IMR-90 (cell line): ENCODE results near the gene DAAM1. TPM values are rescaled to one million over a fixed set of nuclear protein-coding genes. Genes with fewer than 3 reads are reported as not detected.

ENCODE experiments used
- ATAC-seq: fragments of 200-7000 bp; cut with Tn5 transposase; 2 replicates; pipeline ENCODE4 v1.9.1; 2020; ENCODE audit warnings: low read depth, mild to moderate bottlenecking, moderate library complexity
- BruUV-seq: library from RNA; stranded (reverse); fragments of 400-500 nt; replicated peaks from 2 replicates; lab custom pipeline; 2021; lab: Mats Ljungman, UMichigan
- CTCF ChIA-PET: fragments of 300-600 bp; formaldehyde crosslinking; extraction: SDS; loops from one replicate; lab custom pipeline; 2021; ENCODE audit warnings: antibody characterized with exemption; lab: Yijun Ruan, JAX
- POLR2A ChIA-PET: fragments of 300-600 bp; sonication (Branson Sonifier 250); formaldehyde crosslinking; loops from one replicate; lab custom pipeline; 2022; ENCODE audit warnings: antibody characterized with exemption; ENCODE audit not compliant: unreplicated experiment; lab: Charles Lee
- DNase-seq: peaks from one replicate; pipeline ENCODE4 v3.0.0; 2013
- H2AFZ ChIP-seq: replicated peaks from 2 replicates; pipeline ENCODE3; 2013; ENCODE audit warnings: low read length, mild to moderate bottlenecking; ENCODE audit not compliant: poor library complexity
- H2AK5ac ChIP-seq: 2 replicates; pipeline ENCODE4 v1.6.1; 2013; ENCODE audit warnings: low read depth, low read length, inconsistent platforms
- H2AK9ac ChIP-seq: replicated peaks from 2 replicates; pipeline ENCODE3; 2013; ENCODE audit warnings: mild to moderate bottlenecking, low read depth, low read length, moderate library complexity; ENCODE audit not compliant: poor library complexity
- H2BK120ac ChIP-seq: 2 replicates; pipeline ENCODE4 v1.6.1; 2013; ENCODE audit warnings: low read depth, low read length, inconsistent platforms
- H2BK15ac ChIP-seq: 3 replicates; pipeline ENCODE4 v1.6.1; 2013; ENCODE audit warnings: low read depth, low read length, inconsistent platforms
- H2BK20ac ChIP-seq: 2 replicates; pipeline ENCODE4 v1.6.1; 2013; ENCODE audit warnings: low read depth, mild to moderate bottlenecking, inconsistent platforms, low read length, moderate library complexity
- H2BK5ac ChIP-seq: 2 replicates; pipeline ENCODE4 v1.6.1; 2013; ENCODE audit warnings: mild to moderate bottlenecking, low read depth, low read length, inconsistent platforms; ENCODE audit not compliant: poor library complexity, severe bottlenecking
- H3K14ac ChIP-seq: replicated peaks from 2 replicates; pipeline ENCODE4 v1.6.1; 2013; ENCODE audit warnings: low read depth, low read length, inconsistent platforms
- H3K18ac ChIP-seq: 2 replicates; pipeline ENCODE4 v1.6.1; 2013; ENCODE audit warnings: low read depth, low read length, control low read depth
- H3K23ac ChIP-seq: 2 replicates; pipeline ENCODE4 v1.6.1; 2013; ENCODE audit warnings: low read depth, low read length, inconsistent platforms
- H3K27ac ChIP-seq: 2 replicates; pipeline ENCODE4 v1.5.1; 2013; ENCODE audit warnings: mild to moderate bottlenecking, control low read depth, low read length; ENCODE audit not compliant: insufficient read depth
- H3K27me3 ChIP-seq: 2 replicates; pipeline ENCODE4 v1.6.1; 2013; ENCODE audit warnings: low read length; ENCODE audit not compliant: control insufficient read depth, insufficient read depth
- H3K36me3 ChIP-seq: 2 replicates; pipeline ENCODE4 v1.6.1; 2013; ENCODE audit warnings: low read length, mixed read lengths; ENCODE audit not compliant: control insufficient read depth, insufficient read depth
- H3K4ac ChIP-seq: 2 replicates; pipeline ENCODE4 v1.6.1; 2013; ENCODE audit warnings: low read depth, low read length, inconsistent platforms
- H3K4me1 ChIP-seq: 2 replicates; pipeline ENCODE4 v1.6.1; 2013; ENCODE audit warnings: low read length, mixed read lengths; ENCODE audit not compliant: control insufficient read depth, insufficient read depth
- H3K4me2 ChIP-seq: 2 replicates; pipeline ENCODE4 v1.6.1; 2013; ENCODE audit warnings: low read depth, mild to moderate bottlenecking, control low read depth, low read length, moderate library complexity
- H3K4me3 ChIP-seq: 2 replicates; pipeline ENCODE4 v1.5.1; 2013; ENCODE audit warnings: low read depth, mild to moderate bottlenecking, control low read depth, low read length, moderate library complexity; ENCODE audit not compliant: insufficient read depth
- H3K56ac ChIP-seq: 2 replicates; pipeline ENCODE4 v1.6.1; 2013; ENCODE audit warnings: low read length, inconsistent platforms; ENCODE audit not compliant: insufficient read depth; ENCODE audit errors: extremely low read depth
- H3K79me1 ChIP-seq, 2 experiments: 2 replicates each; pipeline ENCODE4 v1.6.1; 2013; ENCODE audit warnings: low read length in 2 of 2, inconsistent platforms in 1 of 2, low read depth in 1 of 2
- H3K9ac ChIP-seq: 2 replicates; pipeline ENCODE4 v1.6.1; 2013; ENCODE audit warnings: low read depth, low read length, control low read depth
- H3K9me1 ChIP-seq: 2 replicates; pipeline ENCODE4 v1.6.1; 2013; ENCODE audit warnings: low read length, inconsistent platforms; ENCODE audit not compliant: insufficient read depth
- H3K9me3 ChIP-seq: 2 replicates; pipeline ENCODE4 v1.6.1; 2013; ENCODE audit warnings: low read length; ENCODE audit not compliant: control insufficient read depth, insufficient read depth
- H4K20me1 ChIP-seq: 2 replicates; pipeline ENCODE4 v1.6.1; 2013; ENCODE audit warnings: low read length, inconsistent platforms; ENCODE audit not compliant: insufficient read depth
- H4K5ac ChIP-seq: 2 replicates; pipeline ENCODE4 v1.6.1; 2013; ENCODE audit warnings: mild to moderate bottlenecking, low read depth, low read length, control low read depth
- H4K8ac ChIP-seq, 2 experiments: 2 replicates each; pipeline ENCODE4 v1.6.1; 2013; ENCODE audit warnings: low read depth in 2 of 2, low read length in 2 of 2, control low read depth in 1 of 2, inconsistent platforms in 1 of 2
- H4K91ac ChIP-seq: 2 replicates; pipeline ENCODE4 v1.6.1; 2013; ENCODE audit warnings: low read depth, low read length, inconsistent platforms; ENCODE audit not compliant: insufficient read depth
- CEBPB ChIP-seq: IDR thresholded peaks from 2 replicates; pipeline ENCODE4 v1.6.1; 2012; ENCODE audit warnings: low read depth, low read length, improper control_type of control experiment
- CHD1 ChIP-seq: IDR thresholded peaks from 2 replicates; pipeline ENCODE4 v1.6.1; 2012; ENCODE audit warnings: low read depth, low read length, improper control_type of control experiment
- FOS ChIP-seq: fragments of 150-350 bp; IDR thresholded peaks from 2 replicates; pipeline ENCODE4 v1.6.1; 2016; ENCODE audit warnings: low read depth, low read length
- MAFK ChIP-seq: IDR thresholded peaks from 2 replicates; pipeline ENCODE4 v1.6.1; 2012; ENCODE audit warnings: low read depth, low read length, improper control_type of control experiment
- MXI1 ChIP-seq: IDR thresholded peaks from 2 replicates; pipeline ENCODE4 v1.6.1; 2012; ENCODE audit warnings: low read depth, mild to moderate bottlenecking, low read length, moderate library complexity, borderline replicate concordance
- NFE2L2 ChIP-seq: fragments of 150-350 bp; IDR thresholded peaks from 2 replicates; pipeline ENCODE4 v1.6.1; 2016; ENCODE audit warnings: low read depth, mild to moderate bottlenecking, low read length
- POLR2A ChIP-seq: IDR thresholded peaks from 2 replicates; pipeline ENCODE4 v1.6.1; 2012; ENCODE audit warnings: mild to moderate bottlenecking, low read depth, low read length
- RAD21 ChIP-seq: IDR thresholded peaks from 2 replicates; pipeline ENCODE4 v1.6.1; 2012; ENCODE audit warnings: low read length, improper control_type of control experiment
- RCOR1 ChIP-seq: IDR thresholded peaks from 2 replicates; pipeline ENCODE4 v1.6.1; 2012; ENCODE audit warnings: mild to moderate bottlenecking, low read length, improper control_type of control experiment; ENCODE audit not compliant: insufficient replicate concordance
- RFX5 ChIP-seq: IDR thresholded peaks from 2 replicates; pipeline ENCODE4 v1.8.0; 2012; ENCODE audit warnings: low read depth, mild to moderate bottlenecking, low read length, moderate library complexity
- WGBS, 2 experiments: methylation state at CpG; one replicate each; pipeline versions ENCODE4 v1.1.5 to v1.1.7; 2013; ENCODE audit warnings: missing lambda C conversion rate in 2 of 2; ENCODE audit not compliant: insufficient read length in 1 of 2; ENCODE audit errors: extremely low coverage in 2 of 2; 5-methylcytosine and 5-hydroxymethylcytosine counted together
- dilution Hi-C: fragments of 300-500 bp; cut with HindIII; formaldehyde crosslinking; loops from one replicate; pipeline ENCODE4 v1.14.3; 2018; ENCODE audit warnings: low sequenced_read_pairs; ENCODE audit not compliant: unreplicated experiment
- in situ Hi-C: fragments of 300-500 bp; cut with MboI; formaldehyde crosslinking; loops from 3 replicates; pipeline ENCODE4 v1.14.3; 2019; ENCODE audit warnings: low sequenced_read_pairs, inconsistent platforms, mixed read lengths
- intact Hi-C: fragments of 100-400 bp; cut with micrococcal nuclease; formaldehyde crosslinking; loops from 2 replicates; pipeline ENCODE4 v1.10.0; 2022
- polyA plus RNA-seq, 3 experiments: library from polyadenylated mRNA; depleted of rRNA; stranded (reverse); fragments of >200 nt; gene quantifications; 2 replicates each; pipeline ENCODE4 v1.2.3, GENCODE V29; 2012; ENCODE audit warnings: low replicate concordance in 1 of 3
- total RNA-seq: library from RNA; depleted of rRNA; stranded (reverse); fragments of >200 nt; gene quantifications from 2 replicates; pipeline ENCODE4 v1.2.3, GENCODE V29; 2012
- TF ChIP-seq, protein P1 (sequence below): fragments of 150-350 bp; IDR thresholded peaks from 2 replicates; pipeline ENCODE4 v1.6.1; 2017; ENCODE audit warnings: mild to moderate bottlenecking, antibody characterized with exemption, low read length, low read depth
- TF ChIP-seq, protein P2 (sequence below): fragments of 150-350 bp; IDR thresholded peaks from 2 replicates; pipeline ENCODE4 v1.6.1; 2016; ENCODE audit warnings: low read depth, mild to moderate bottlenecking, low read length, moderate library complexity, borderline replicate concordance

Gene DAAM1
- total and polyA plus RNA-seq, 2 of the 4 experiments (the other 2 are of a cell fraction), result 4.8 to 5.4 TPM

DNA sequence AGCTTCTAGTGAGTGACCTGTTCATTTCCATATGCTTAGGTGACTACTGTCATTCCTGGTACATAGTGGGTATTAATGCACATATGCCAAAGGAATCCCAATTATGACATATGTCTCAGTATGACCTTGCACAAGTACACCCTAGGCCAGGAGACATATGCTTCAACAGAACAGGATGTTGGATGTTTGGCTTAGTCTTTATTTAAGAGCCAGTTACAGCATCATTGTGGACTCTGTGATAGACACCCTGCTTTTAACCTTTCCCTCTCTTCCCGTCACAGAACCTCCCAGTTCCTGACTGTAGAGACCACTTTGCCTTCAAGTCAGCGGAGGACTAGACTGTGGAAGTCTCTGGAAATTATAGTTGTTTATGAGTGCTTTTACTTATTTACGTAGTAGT is 72.9 kb downstream of the DAAM1 start:
- no peak overlapping the region for H3K18ac ChIP-seq
- WGBS, 2 experiments, result no CpG with 5 or more reads among the region's 3 CpGs
- no peak overlapping the region for H2BK20ac ChIP-seq
- peaks cover 0 to 5% of the 10 kb centered on the region in 2 experiments; a peak in 1 of 4 replicates for H3K79me1 ChIP-seq
- H2AK9ac ChIP-seq, result no peak overlapping the region
- H2BK120ac ChIP-seq, result no peak overlapping the region
- H3K27ac ChIP-seq, result no peak overlapping the region
- H2AK5ac ChIP-seq, result 0 out of 2 replicates have a peak overlapping the region, but pooled peaks have one; percentile 30
- H3K56ac ChIP-seq, result no peak overlapping the region
- BruUV-seq, result no TSS peak
- H3K27me3 ChIP-seq, result no peaks in the 10 kb centered on the region
- H3K4me1 ChIP-seq, result no peaks in the 10 kb centered on the region
- no peak overlapping the region for H2BK15ac ChIP-seq
- H3K9me1 ChIP-seq, result no peaks in the 10 kb centered on the region; the same call in 1 of the 2 replicates
- no peak overlapping the region for H3K23ac ChIP-seq
- H4K91ac ChIP-seq, result no peak overlapping the region
- H2BK5ac ChIP-seq, result no peak overlapping the region
- intact Hi-C loops (no loop called here), dilution Hi-C loops (no loop called here), in situ Hi-C loops (no loop called here)
- H3K36me3 ChIP-seq, result peaks cover 6% of the 10 kb centered on the region
- no peaks in the 10 kb centered on the region for H4K20me1 ChIP-seq
- ChIA-PET POLR2A (no interaction called here), CTCF (no interaction called here)
- no peaks in the 10 kb centered on the region for H3K9me3 ChIP-seq
- ATAC-seq, result no peak
- no peak for DNase-seq
- H3K4me2 ChIP-seq, result no peak overlapping the region
- H3K14ac ChIP-seq, result no peak overlapping the region
- H4K8ac ChIP-seq, result no peak overlapping the region
- no peak overlapping the region for H3K4me3 ChIP-seq
- no peak overlapping the region for H4K5ac ChIP-seq
- no peak overlapping the region for H3K9ac ChIP-seq
- H3K4ac ChIP-seq, result no peak overlapping the region
- no peak overlapping the region for H2AFZ ChIP-seq
- TF ChIP-seq NFE2L2 (no peak), RFX5 (no peak), CEBPB (no peak), MXI1 (no peak), RAD21 (no peak), MAFK (no peak), POLR2A (no peak), RCOR1 (no peak), CHD1 (no peak), FOS (no peak)
- TF ChIP-seq, protein P1, sequence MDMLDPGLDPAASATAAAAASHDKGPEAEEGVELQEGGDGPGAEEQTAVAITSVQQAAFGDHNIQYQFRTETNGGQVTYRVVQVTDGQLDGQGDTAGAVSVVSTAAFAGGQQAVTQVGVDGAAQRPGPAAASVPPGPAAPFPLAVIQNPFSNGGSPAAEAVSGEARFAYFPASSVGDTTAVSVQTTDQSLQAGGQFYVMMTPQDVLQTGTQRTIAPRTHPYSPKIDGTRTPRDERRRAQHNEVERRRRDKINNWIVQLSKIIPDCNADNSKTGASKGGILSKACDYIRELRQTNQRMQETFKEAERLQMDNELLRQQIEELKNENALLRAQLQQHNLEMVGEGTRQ, result no peak
- TF ChIP-seq, protein P2, sequence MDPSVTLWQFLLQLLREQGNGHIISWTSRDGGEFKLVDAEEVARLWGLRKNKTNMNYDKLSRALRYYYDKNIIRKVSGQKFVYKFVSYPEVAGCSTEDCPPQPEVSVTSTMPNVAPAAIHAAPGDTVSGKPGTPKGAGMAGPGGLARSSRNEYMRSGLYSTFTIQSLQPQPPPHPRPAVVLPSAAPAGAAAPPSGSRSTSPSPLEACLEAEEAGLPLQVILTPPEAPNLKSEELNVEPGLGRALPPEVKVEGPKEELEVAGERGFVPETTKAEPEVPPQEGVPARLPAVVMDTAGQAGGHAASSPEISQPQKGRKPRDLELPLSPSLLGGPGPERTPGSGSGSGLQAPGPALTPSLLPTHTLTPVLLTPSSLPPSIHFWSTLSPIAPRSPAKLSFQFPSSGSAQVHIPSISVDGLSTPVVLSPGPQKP, result no peak
